GM21619 (cell line): ENCODE results near the gene ZCCHC7.

ENCODE experiments used
- ATAC-seq: cut with Tn5 transposase; IDR thresholded peaks from one replicate; pipeline ENCODE4 v1.9.1; 2021; ENCODE audit not compliant: unreplicated experiment

ZCCHC7 gene

GRCh38 chr9:37328556-37329227, 208.3 kb downstream of the ZCCHC7 start:
- no peak for ATAC-seq

- no peak for ATAC-seq
Observed at GRCh38 chr9:37329576-37329975, 209.2 kb downstream of the ZCCHC7 start.

- ATAC-seq = no peak
Observed at GRCh38 chr9:37331871-37332270, 211.5 kb downstream of the ZCCHC7 start.

GRCh38 chr9:37332578-37332977, 212.2 kb downstream of the ZCCHC7 start:
- no peak for ATAC-seq

- ATAC-seq = no peak
Observed at GRCh38 chr9:37333288-37333687, 212.9 kb downstream of the ZCCHC7 start.

GRCh38 chr9:37335238-37335637, 214.9 kb downstream of the ZCCHC7 start:
- no peak for ATAC-seq

- no peak for ATAC-seq
Observed at GRCh38 chr9:37336150-37336549, 215.8 kb downstream of the ZCCHC7 start.

- ATAC-seq = no peak
Observed at GRCh38 chr9:37337301-37337890, 217.0 kb downstream of the ZCCHC7 start.

GRCh38 chr9:37338218-37338617, 217.8 kb downstream of the ZCCHC7 start:
- ATAC-seq = no peak

GRCh38 chr9:37339923-37340322, 219.5 kb downstream of the ZCCHC7 start:
- ATAC-seq = no peak

- ATAC-seq = no peak
Observed at GRCh38 chr9:37340961-37341360, 220.6 kb downstream of the ZCCHC7 start.

- ATAC-seq = no peak
Observed at GRCh38 chr9:37341704-37342103, 221.3 kb downstream of the ZCCHC7 start.

- no peak for ATAC-seq
Observed at GRCh38 chr9:37342493-37342892, 222.1 kb downstream of the ZCCHC7 start.

- ATAC-seq = no peak
Observed at GRCh38 chr9:37342895-37343294, 222.5 kb downstream of the ZCCHC7 start.

GRCh38 chr9:37343724-37344123, 223.3 kb downstream of the ZCCHC7 start:
- ATAC-seq = no peak

GRCh38 chr9:37345038-37345437, 224.7 kb downstream of the ZCCHC7 start:
- no peak for ATAC-seq

- no peak for ATAC-seq
Observed at GRCh38 chr9:37348917-37349316, 228.5 kb downstream of the ZCCHC7 start.

GRCh38 chr9:37350486-37351190, 230.3 kb downstream of the ZCCHC7 start:
- no peak for ATAC-seq

- no peak for ATAC-seq
Observed at GRCh38 chr9:37353791-37354190, 233.4 kb downstream of the ZCCHC7 start.

GRCh38 chr9:37362430-37362829, 242.1 kb downstream of the ZCCHC7 start:
- no peak for ATAC-seq

- ATAC-seq = no peak
Observed at GRCh38 chr9:37363124-37363523, 242.8 kb downstream of the ZCCHC7 start.

GRCh38 chr9:37364136-37364535, 243.8 kb downstream of the ZCCHC7 start:
- no peak for ATAC-seq
